AG04449 (cell line): ENCODE results near the gene VRK1.

Experiments used
- CTCF ChIA-PET: fragments of 350-600 bp; formaldehyde crosslinking; extraction: SDS; loops from one replicate; lab custom pipeline; 2021; ENCODE audit warnings: antibody characterized with exemption; lab: Yijun Ruan, JAX
- POLR2A ChIA-PET: fragments of 400-600, 350-600 bp; formaldehyde crosslinking; extraction: SDS; loops from one replicate; lab custom pipeline; 2020; ENCODE audit warnings: antibody characterized with exemption, inconsistent platforms; lab: Yijun Ruan, JAX
- DNase-seq: peaks from one replicate; pipeline ENCODE4 v3.0.0-alpha.2; 2010; ENCODE audit warnings: low read depth, low spot score
- H3K4me3 ChIP-seq: 2 replicates; pipeline ENCODE4 v1.5.1; 2011; ENCODE audit warnings: low read depth, mild to moderate bottlenecking, control low read depth, low read length
- TF ChIP-seq, protein P1 (sequence below): IDR thresholded peaks from one replicate; pipeline ENCODE4 v1.5.1; 2011; ENCODE audit warnings: mild to moderate bottlenecking, moderate library complexity, low read length, control low read depth, inconsistent platforms; ENCODE audit not compliant: insufficient read depth; ENCODE audit errors: missing control alignments

VRK1 gene

DNA sequence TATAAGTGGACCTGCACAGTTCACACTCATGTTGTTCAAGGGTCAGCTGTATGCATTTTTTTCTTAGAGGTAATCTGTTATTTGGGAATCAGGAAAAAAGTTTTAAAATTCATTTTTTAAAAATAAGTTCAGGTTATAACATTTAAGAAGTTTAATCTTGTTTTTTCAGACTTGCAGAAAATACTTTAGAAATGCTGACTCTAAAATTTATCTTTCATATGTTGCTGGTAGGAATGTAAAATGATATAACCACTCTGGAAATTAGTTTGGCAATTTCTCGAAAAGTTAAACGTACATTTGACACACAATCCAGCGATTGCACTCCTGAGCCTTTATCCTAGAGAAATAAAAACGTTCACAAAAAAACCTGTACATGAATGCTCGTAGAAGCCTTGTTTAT is 4.7 kb downstream of the VRK1 start:
- DNase-seq: no peak
- TF ChIP-seq, protein P1, sequence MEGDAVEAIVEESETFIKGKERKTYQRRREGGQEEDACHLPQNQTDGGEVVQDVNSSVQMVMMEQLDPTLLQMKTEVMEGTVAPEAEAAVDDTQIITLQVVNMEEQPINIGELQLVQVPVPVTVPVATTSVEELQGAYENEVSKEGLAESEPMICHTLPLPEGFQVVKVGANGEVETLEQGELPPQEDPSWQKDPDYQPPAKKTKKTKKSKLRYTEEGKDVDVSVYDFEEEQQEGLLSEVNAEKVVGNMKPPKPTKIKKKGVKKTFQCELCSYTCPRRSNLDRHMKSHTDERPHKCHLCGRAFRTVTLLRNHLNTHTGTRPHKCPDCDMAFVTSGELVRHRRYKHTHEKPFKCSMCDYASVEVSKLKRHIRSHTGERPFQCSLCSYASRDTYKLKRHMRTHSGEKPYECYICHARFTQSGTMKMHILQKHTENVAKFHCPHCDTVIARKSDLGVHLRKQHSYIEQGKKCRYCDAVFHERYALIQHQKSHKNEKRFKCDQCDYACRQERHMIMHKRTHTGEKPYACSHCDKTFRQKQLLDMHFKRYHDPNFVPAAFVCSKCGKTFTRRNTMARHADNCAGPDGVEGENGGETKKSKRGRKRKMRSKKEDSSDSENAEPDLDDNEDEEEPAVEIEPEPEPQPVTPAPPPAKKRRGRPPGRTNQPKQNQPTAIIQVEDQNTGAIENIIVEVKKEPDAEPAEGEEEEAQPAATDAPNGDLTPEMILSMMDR: no peak
- ChIA-PET POLR2A (no interaction called here), CTCF (interaction anchor here (1.6 to 1.8 kb wide), 2 partner anchors 9 to 51 kb away, joined by 4 to 6 read pairs; no protein-coding TSS in a partner anchor)
- no peak overlapping the region for H3K4me3 ChIP-seq

GRCh38 chr14:96802963-96803362 is 5.8 kb downstream of the VRK1 start:
- TF ChIP-seq, protein P1: no peak

GRCh38 chr14:96803958-96804357 is 6.8 kb downstream of the VRK1 start:
- CTCF ChIA-PET: no interaction called here
- POLR2A ChIA-PET: no interaction called here
- no peak for DNase-seq
- H3K4me3 ChIP-seq: no peak overlapping the region
- TF ChIP-seq, protein P1: no peak

More at GRCh38 chr14:96802963-96803362, 5.8 kb downstream of the VRK1 start:
- POLR2A ChIA-PET: interaction anchor here (0.6 kb wide), 1 partner anchor 303 kb away, joined by 3 read pairs; no protein-coding TSS in a partner anchor
- DNase-seq: no peak
- CTCF ChIA-PET: no interaction called here
- H3K4me3 ChIP-seq: no peak overlapping the region

DNA sequence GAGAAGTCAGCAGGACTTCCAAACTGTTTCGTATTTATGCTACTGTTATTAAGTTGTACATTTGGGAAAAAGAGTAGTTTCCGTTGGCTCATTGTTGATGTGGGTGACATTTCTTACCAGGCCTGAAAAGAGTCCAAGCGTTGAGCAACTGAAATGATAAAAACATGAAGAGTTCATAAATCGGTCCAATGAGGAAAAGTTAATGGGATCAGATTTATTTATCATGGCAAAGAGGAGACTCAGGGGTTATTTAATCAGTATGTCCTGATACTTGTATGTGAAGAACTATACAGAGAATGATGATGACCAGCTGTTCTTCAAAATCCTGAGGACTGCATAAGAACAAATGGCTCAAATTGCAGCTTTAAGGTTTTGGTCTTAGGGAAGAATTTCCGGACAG is 7.7 kb downstream of the VRK1 start:
- ChIA-PET CTCF (no interaction called here), POLR2A (no interaction called here)
- H3K4me3 ChIP-seq: no peak overlapping the region
- no peak for DNase-seq
- TF ChIP-seq, protein P1: no peak

GRCh38 chr14:96805956-96806355 is 8.8 kb downstream of the VRK1 start:
- ChIA-PET CTCF (no interaction called here), POLR2A (no interaction called here)
- DNase-seq: no peak
- TF ChIP-seq, protein P1: no peak
- no peak overlapping the region for H3K4me3 ChIP-seq

DNA sequence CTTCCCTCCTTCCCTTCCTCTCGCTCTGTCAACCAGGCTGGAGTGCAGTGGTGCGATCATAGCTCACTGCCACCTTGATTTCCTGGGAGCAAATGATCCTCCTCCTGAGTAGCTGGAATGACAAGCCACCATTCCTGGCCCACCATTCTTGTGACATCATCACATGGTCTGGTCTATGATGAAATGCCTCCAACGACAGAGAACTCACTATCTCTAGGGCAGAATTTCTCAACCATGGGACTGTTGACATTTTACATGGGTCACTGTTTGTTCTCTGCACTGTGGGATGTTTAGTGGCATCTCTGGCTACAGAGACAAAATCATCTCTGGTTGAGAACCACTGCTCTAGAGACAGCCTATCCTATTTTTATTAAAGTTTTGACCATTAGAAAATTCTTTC is 9.7 kb downstream of the VRK1 start:
- DNase-seq: no peak
- ChIA-PET POLR2A (no interaction called here), CTCF (no interaction called here)
- TF ChIP-seq, protein P1: no peak
- H3K4me3 ChIP-seq: no peak overlapping the region
